ENCODE data around the gene PAX6. TPM values are rescaled to one million over a fixed set of nuclear protein-coding genes. Genes with fewer than 3 reads are reported as not detected.

PAX6 gene
- total RNA-seq, 6 donors from 2014 or later, result not detected

GRCh38 chr11:31822927-31823643 is 12.0 kb upstream of the PAX6 start:
- ATAC-seq (ENCODE audit: low FRiP score in 2 of 2), result no peak
- Histone ChIP-seq H3K4me1 (peaks cover 0 to 37% (median 5%) of the 10 kb centered on the region in 4 donors), H3K27ac (no peak overlapping the region), H3K27me3 (peaks cover 2 to 96% (median 66%) of the 10 kb centered on the region in 4 donors), H3K4me3 (no peak overlapping the region), H3K36me3 (no peaks in the 10 kb centered on the region), H3K9me3 (no peaks in the 10 kb centered on the region)
- 31 to 38% methylated on average over 12 to 13 of the region's 14 CpGs for WGBS, 2 donors
- TF ChIP-seq CTCF (IDR thresholded peaks at IDR 0.05) (no peak), POLR2A (IDR thresholded peaks at IDR 0.05) (no peak), EP300 (IDR thresholded peaks at IDR 0.05) (no peak), POLR2AphosphoS5 (IDR thresholded peaks at IDR 0.05) (no peak)
- no peak for DNase-seq

GRCh38 chr11:31822175-31822926 is 11.2 kb upstream of the PAX6 start:
- Histone ChIP-seq H3K27ac (no peak overlapping the region), H3K4me3 (no peak overlapping the region), H3K27me3 (peaks cover 2 to 96% (median 72%) of the 10 kb centered on the region in 4 donors), H3K4me1 (peaks cover 7 to 42% (median 12%) of the 10 kb centered on the region in 4 donors), H3K9me3 (no peaks in the 10 kb centered on the region), H3K36me3 (no peaks in the 10 kb centered on the region)
- ATAC-seq (ENCODE audit: low FRiP score in 2 of 2), result no peak
- TF ChIP-seq POLR2AphosphoS5 (IDR thresholded peaks at IDR 0.05) (no peak), POLR2A (IDR thresholded peaks at IDR 0.05) (no peak), EP300 (IDR thresholded peaks at IDR 0.05) (no peak), CTCF (IDR thresholded peaks at IDR 0.05) (no peak)
- no peak for DNase-seq
- WGBS, 2 donors, result 32 to 35% methylated on average over 15 to 17 of the region's 17 CpGs

- Histone ChIP-seq H3K36me3 (no peaks in the 10 kb centered on the region), H3K27ac (no peak overlapping the region), H3K9me3 (no peaks in the 10 kb centered on the region), H3K4me1 (peaks cover 13 to 42% (median 16%) of the 10 kb centered on the region in 4 donors), H3K27me3 (peaks cover 2 to 96% (median 73%) of the 10 kb centered on the region in 4 donors), H3K4me3 (no peak overlapping the region)
- 13 to 17% methylated on average over 8 of the region's 8 CpGs for WGBS, 2 donors
- TF ChIP-seq POLR2AphosphoS5 (IDR thresholded peaks at IDR 0.05) (no peak), CTCF (IDR thresholded peaks at IDR 0.05) (no peak)
- DNase-seq, result no peak
- no peak for ATAC-seq (ENCODE audit: low FRiP score in 2 of 2)
Measured at GRCh38 chr11:31821766-31822165, 10.6 kb upstream of the PAX6 start.

- H3K4me3 ChIP-seq, result no peak overlapping the region
- peaks cover 17 to 46% (median 21%) of the 10 kb centered on the region in 4 donors for H3K4me1 ChIP-seq
- ATAC-seq (ENCODE audit: low FRiP score in 2 of 2) (no peak), DNase-seq (no peak)
- TF ChIP-seq POLR2AphosphoS5 (IDR thresholded peaks at IDR 0.05) (no peak), CTCF (IDR thresholded peaks at IDR 0.05) (no peak), POLR2A (IDR thresholded peaks at IDR 0.05) (no peak), EP300 (IDR thresholded peaks at IDR 0.05) (no peak)
- no peaks in the 10 kb centered on the region for H3K9me3 ChIP-seq
- peaks cover 2 to 96% (median 73%) of the 10 kb centered on the region in 4 donors for H3K27me3 ChIP-seq
- H3K27ac ChIP-seq, result no peak overlapping the region
- 8 to 11% methylated on average over 5 of the region's 5 CpGs for WGBS, 2 donors
- no peaks in the 10 kb centered on the region for H3K36me3 ChIP-seq
Measured at GRCh38 chr11:31821235-31821764, 10.2 kb upstream of the PAX6 start.
